ENCODE measurements around the gene OGFOD2.

DNA sequence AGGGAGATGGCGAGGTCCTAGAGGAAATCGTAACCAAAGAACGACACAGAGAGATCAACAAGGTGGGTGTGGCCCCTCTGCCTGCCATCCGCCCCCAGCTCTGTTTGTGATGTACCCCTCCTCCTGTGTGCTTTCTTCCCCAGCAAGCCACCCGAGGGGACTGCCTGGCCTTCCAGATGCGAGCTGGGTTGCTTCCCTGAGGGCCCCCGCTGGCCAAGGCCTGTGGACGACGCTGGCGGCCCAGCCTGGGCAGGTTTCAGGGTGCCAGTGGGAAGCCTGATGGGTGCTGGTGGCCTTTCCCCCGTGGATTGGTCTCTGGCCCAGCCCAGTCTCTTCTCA lies 7.4 kb downstream of the OGFOD2 start:
- TF ChIP-seq POLR2A (IDR thresholded peaks at IDR 0.05; ENCODE audit: low read length) = no peak
- TF ChIP-seq GATA1 (IDR thresholded peaks at IDR 0.05; ENCODE audit: low read depth, low read length) = no peak

Measured in erythroblast (primary cell).